Hypothalamus (tissue), 51 donors: ENCODE results near the gene TMEM138.

Experiments
- DNase-seq, 51 donors: peaks; one replicate each; lab custom pipeline; 2025; lab: John Stamatoyannopoulos, UW

The TMEM138 gene

GRCh38 chr11:61361741-61362541, at the start of gene TMEM138, which contains the start of gene CYB561A3:
Gene TMEM138 (plus strand): TSS chr11:61362374. CDS start chr11:61364391, 2,017 bp downstream.
Gene CYB561A3 (minus strand): TSS chr11:61361882. CDS start chr11:61356713, 5,169 bp downstream.
- peak; percentile 62 to 98 (median 91) for DNase-seq

GRCh38 chr11:61315260-61315659, 46.9 kb upstream of the TMEM138 start:
- DNase-seq: no peak

GRCh38 chr11:61325649-61326414, 36.3 kb upstream of the TMEM138 start:
- peak in 3 of 51 donors; percentile 3 to 22 (median 13) for DNase-seq

DNA sequence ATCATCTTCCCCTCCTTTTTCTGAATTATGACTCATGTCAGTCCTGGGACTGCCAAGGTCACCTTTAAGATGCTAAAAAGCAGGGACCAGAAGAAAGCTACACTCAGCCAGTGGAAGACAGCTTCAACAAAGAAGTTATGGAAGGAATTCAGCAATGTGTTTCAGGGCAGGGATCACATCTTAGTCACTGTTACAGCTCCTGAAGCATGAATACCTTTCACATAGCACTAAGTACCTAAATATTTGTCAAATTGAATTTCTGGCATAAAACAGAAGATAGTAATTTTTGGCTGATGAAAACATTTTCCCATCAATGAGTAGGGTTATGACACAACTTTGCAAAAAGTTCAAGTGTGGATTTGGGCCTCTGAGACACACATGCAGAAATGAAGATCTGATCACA, 34.5 kb upstream of the TMEM138 start:
- DNase-seq: no peak

- DNase-seq: no peak
Observed at GRCh38 chr11:61328351-61328750, 33.8 kb upstream of the TMEM138 start.

DNA sequence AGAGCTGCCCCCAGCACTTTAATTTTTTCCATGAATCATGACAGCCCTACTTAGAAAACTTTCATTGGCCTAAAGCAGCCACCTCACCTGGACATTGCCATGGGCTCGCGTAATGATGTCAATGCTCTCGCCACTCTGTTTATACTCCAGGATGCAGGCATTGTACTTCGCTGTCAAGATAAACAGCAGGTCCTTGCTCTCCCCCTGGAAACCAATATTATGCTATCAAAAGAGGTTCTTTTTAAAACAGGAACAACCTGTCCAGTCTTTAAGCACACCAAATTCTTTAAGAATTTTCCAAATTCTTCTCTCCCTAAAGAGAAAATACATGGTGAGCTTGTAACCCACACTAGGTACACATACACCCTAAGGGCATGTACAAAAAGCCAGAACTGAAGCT, 32.3 kb upstream of the TMEM138 start:
- no peak for DNase-seq

- no peak for DNase-seq
Observed at GRCh38 chr11:61331651-61332050, 30.5 kb upstream of the TMEM138 start.

GRCh38 chr11:61332281-61332796, 29.8 kb upstream of the TMEM138 start:
- peak in 4 of 51 donors; percentile 23 to 44 (median 34) for DNase-seq

GRCh38 chr11:61332797-61333549, 29.2 kb upstream of the TMEM138 start, which contains the start of the genes DDB1 and TKFC:
Gene DDB1 (minus strand): TSS chr11:61333105. CDS start chr11:61332968, 137 bp downstream.
Gene TKFC (plus strand): TSS chr11:61333228. CDS start chr11:61334729, 1,501 bp downstream.
- peak; percentile 30 to 97 (median 90) for DNase-seq

DNA sequence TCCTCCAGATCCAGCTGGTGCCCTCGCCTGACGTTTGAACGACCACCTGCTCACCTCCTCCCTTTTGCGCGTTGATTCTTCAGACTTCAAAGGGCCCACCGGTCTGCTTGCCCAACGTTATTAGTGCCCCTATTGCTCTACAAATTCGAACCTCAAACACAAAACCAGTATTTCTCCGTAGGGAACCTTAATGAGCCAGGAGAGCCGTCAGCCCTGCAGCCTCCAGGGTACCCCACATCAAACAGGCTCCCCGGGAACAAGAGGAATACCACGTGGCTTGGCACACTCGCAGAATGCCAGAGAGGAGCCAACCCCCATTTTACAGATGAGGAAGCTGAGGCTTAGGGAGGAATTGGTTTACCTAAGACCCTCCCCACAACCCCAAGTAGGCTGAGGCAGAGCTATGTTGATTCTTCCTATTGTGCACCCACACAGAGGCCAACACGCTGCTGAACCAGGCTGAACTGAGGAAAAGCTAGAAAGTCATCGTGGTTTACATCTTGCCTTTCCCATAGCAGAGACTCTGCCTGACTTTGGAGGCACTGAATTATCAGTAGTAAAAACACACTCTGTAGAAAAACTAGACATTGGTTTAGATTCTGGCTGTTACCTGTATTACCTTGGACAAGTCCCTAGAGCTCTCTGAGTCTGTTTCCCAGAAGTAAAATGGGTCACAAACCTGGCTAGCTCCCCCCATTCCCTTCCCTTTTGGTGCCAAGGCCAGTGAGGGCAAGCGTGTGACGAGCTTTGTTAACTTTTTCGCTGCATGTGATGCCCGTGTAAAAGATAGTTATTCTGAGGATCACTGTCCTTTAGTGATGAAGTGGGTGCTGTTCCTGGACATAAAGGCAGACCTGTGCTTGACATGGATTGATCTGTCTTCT, 28.4 kb upstream of the TMEM138 start:
- DNase-seq: no peak

GRCh38 chr11:61334434-61335354, 27.5 kb upstream of the TMEM138 start:
- no peak for DNase-seq

DNA sequence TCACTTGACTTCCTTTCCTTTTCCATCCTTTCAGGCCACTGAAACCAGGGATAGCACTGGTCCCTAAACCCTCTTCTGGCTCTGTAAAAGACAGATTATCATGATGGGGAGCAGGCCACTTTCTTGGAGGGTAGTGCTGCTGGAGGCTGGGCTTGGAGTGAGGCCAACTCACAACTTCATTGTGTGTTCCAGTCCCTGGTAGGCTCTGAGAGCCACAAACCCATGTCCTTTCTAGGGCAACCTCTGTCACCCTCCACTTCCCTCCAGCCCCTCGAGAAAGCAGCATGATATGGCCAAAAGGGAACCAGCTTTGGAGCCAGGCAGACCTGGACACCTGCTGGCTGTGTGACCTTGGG, 26.8 kb upstream of the TMEM138 start:
- DNase-seq: no peak

DNA sequence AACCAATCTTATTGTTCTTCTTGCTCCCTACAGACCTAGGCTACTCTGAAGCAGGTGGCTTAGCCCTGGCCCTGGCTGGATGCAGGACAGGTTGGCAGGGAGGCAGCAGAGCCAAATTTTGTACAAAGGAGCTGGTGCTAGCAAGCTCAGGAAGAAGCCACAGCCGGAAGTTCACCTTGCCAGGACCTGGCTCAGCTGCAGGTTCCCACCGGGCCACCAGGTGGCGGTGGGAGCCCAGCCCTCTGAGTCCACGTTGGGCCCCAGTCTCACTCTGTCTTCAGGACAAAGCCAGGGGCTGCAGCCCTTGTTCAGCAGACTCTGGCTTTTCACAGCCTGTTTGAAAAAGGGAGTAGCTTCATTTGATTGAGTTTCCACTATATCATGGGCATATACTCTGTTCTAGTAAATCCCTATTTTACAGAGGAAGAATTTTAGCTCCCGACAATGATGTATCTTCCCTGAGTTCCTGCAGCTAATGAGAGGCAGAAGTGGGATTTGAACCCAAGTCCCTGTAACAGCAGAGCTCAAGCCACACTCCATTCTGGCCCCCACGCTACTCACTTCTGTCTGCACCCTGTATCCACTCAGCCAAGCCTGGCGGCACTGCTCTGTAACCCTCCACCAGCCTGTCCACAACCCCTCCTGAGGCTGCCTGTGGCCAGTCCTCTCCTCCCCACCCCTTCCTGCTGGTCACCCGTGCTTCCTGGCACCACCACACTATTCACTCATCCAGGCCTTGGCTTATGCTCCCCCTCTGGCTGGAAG, 25.8 kb upstream of the TMEM138 start:
- peak in 43 of 51 donors; percentile 4 to 73 (median 36) for DNase-seq

GRCh38 chr11:61337706-61338470, 24.3 kb upstream of the TMEM138 start:
- DNase-seq: no peak

DNA sequence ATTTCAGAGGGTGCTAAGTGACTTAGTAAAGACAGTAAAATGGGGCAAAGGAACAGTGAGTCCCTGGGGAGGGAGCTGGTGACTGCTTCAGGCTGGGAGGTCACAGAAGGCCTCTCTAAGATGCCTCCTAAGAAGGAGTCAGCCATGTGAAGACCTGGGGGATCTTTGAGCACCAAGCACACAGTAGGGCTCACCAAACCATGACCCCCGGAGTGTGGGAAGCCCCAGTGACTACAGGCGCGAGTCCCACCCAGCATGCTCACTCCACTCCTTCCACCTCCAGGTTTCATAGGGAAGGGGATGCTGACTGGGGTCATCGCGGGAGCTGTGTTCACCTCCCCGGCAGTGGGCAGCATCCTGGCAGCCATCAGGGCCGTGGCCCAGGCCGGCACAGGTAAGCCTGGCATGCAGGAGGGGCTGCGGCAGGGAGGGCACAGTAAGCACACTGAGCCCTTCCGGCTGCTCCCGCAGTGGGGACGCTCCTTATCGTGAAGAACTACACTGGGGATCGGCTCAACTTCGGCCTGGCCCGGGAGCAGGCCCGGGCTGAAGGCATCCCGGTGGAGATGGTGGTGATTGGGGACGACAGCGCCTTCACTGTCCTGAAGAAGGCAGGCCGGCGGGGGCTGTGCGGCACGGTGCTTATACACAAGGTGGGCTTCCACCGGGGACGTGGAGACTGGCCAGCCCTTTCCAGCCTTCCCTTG, 23.2 kb upstream of the TMEM138 start:
- DNase-seq: no peak

GRCh38 chr11:61339490-61339878, 22.7 kb upstream of the TMEM138 start:
- no peak for DNase-seq
